Measurements from ENCODE around the gene CKS2. TPM values are rescaled to one million over a fixed set of nuclear protein-coding genes. Genes with fewer than 3 reads are reported as not detected.
"Not testable (repeated sequence)": the region's sequence is repeated elsewhere in the genome, so short reads cannot be mapped to it uniquely, and the experiment has no call there.

Gene CKS2
- total RNA-seq, 1 donor from 2014 or later, result 115 TPM

DNA sequence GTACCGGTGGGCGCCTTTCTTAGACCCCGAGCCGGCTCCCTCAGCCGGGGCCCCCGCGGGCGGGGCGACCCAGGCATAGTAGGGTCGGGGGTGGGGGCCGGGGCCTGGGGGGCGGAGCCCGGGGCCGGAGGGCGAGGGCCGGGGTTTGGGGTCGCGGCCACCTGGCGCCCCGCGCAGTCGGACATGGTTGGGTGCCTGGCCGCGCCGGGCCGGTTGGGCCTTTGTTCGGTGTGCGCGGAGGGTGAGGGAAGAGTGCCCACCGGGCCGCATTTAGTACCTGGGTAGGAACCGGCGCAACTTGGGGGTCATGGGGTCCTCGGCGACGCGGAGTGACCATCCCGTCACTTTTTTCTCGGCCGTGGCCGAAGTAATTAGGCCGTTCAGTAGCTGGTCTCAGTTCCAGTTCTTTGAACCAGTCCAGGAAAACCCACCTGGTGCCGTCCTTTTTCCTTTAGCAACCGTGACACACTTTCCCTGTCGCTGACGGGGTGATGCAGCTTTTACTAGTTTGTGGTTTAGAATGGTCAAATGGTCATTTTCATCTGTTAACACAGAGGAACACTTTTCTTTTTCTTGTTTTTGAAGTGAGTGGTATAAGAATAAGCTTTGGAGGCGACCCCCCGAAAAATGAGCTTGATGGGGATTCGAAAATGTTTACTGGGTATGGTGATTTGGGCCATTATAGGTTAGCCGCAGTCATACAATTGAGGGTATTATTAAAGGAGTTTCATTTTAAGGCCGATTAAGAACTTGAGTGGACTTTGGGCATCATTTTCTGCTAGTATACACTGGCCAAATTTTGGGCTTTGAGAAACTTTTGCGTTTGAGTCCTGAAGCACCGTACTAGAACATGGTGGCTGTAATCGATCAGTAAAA is 589 bp downstream of the CKS2 start:
- DNase-seq, result peak; percentile 35

DNA sequence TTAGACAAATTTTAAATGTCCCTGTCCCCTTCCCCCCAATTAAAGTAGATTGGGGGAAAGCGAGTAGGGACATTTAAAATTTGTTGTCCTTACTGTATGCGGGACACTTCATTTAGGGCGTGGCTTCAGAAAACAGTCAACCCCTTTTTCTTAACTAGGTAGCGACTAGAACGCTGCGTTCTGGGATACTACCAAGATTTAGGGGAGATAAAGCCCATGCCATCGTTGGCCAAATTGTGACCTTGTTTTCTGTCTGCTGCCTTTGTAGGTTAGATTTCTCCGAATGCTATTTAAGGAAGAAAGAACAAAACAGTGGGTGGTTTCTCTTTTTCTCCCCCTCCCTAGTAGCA is 1.2 kb downstream of the CKS2 start:
- peak; percentile 46 for DNase-seq

DNA sequence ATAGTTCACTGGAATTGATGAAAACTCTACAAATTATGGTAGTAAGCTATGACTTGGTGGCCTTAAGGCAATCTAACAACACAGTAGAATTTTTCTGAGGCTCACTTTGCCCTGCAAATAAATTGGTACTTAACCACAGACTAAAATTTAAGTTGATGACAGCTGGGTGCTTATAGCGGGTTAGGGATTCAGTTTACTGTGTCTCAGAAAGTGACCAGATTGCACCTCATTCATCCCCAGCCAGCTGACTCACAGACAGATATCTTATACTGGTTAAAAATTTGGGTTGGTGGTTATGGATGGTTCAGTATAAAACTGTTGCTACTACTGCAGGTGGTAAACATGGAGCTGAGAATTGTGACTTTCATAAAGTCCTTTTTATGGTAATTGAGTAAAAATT is 2.8 kb downstream of the CKS2 start:
- DNase-seq, result peak; percentile 15

DNA sequence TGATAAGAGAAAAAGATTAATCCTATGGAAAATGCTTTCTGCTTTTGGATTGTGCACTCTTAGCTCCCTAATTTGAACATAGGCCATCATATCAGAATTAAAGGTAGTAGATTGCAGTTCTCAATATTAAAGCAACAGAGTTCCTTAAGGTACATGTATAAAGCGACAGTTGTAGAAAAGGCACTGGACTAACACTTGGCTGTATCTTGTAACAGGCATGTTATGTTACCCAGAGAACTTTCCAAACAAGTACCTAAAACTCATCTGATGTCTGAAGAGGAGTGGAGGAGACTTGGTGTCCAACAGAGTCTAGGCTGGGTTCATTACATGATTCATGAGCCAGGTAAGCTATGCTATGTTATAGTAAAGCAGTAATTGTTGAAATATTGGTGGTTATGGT is 4.0 kb downstream of the CKS2 start:
- DNase-seq, result no peak

DNA sequence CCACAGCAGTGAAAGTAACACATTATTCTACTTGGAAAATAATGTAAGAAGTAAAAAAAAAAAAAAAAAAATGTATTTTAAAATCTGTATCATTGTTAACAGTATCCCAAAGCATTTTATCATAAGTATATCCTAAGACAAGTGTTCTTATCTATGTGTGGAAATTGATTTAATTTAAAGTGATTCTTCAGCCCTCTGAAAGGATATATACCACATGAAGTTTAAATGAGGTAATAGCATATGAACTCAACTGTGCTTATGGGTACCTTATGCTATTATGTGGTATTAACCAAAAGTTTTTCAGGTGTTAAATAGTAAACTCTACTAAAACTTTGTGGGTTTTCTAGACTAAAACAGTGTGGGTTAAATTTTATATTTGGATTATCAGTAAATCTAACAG is 4.5 kb downstream of the CKS2 start:
- no peak for DNase-seq

DNA sequence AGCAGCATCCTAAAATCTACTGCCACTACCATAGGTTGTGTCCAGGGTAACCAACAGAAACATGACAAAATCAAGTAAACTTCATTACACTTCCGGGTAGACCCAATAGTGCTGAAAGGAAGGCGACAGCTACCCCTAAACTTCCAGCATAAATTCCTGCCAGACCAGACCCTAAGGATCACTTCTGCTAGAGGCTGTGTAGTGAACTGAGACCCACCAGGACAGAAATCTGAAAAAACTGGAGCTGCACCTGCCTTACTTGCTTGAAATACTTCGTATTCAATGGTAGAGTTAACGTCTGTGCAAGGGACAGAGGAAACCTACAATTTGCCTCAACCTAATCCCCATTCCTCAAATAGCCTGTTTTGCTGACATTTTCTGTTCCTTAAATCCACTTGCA is 6.3 kb downstream of the CKS2 start:
- DNase-seq, result no peak

DNA sequence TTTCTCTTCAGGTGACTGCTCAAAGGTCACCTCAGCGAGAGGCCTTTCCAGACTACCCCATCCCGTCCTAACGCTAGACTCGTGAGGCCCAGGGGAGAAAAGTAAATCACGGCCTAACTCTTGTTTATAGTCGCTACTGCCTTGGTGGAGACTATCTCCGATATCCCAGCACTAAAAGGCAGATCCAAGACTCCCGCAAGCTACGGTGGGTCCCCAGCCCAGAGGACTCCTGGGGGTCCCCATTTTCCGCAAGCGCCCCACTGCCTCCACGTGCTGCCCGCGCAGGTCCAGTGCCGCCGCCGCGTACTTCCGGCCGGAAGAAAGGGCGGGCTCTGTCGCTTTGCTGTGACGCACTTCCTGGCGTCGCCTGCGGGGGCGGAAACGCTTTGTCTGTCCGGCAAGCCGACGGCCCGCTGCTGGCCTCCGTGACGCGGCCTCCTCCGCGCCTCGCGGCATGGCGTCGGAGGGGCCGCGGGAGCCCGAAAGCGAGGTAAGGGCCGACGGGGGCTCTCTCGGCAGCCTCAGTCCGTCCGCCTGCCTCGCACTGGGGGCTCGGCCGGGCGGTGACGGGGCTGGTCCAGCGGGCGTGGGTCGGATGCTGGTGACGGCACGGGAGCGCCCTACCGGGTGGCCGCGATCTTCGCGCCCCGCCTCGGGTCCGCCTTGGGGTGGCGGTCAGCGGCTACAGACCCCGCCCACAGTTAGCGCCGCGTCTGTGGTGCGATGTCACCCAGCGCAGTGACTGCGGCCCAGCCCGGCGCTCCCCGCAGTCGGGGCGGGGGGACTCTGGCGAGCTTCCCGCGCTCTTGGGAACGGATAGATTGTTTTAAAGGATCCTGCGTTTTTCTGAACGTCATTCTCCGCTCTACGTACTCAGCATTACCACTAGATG is 7.4 kb downstream of the CKS2 start, which contains the start of gene SECISBP2:
TSS of gene SECISBP2 (plus strand) at position 378 of the 892 bp plus-strand sequence. CDS start at position 455, 77 bp downstream.
- peak; percentile 97 for DNase-seq

DNA sequence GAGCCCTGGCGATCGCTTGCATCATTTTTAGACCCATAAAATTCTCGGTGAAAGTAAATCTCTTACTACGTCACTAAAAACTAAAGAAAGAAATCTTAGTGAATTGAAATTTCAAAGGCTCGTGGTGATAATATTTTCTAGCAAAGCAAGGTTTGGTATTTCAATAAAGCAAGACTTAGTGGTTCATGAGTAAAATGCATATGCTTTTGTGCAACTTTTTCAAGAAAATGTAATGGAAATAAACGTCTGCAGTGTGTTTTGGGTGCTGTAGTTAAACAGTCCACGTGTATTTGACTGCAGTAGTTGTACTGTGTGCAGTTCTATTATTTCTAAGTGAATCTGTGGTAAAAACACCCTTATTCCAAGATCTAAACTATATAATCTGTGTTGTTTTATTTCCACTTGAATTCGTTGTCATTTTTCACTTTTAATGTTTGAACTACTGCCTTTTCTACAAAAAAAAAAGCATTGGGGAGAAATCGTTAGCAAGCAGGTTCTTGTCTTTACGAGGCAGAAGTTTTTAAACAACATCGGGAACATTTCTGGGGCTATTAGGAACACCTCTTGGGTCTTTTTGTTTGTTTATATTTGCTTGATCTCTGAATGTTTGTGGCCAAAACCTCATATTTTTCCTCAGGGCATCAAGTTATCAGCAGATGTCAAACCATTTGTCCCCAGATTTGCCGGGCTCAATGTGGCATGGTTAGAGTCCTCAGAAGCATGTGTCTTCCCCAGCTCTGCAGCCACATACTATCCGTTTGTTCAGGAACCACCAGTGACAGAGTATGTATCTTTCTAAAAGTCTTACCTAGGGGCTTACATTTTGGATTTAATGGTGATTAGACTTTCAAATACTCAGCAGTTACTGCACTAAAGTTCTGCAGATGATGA is 8.3 kb downstream of the CKS2 start:
- peak; percentile 8 for DNase-seq

DNA sequence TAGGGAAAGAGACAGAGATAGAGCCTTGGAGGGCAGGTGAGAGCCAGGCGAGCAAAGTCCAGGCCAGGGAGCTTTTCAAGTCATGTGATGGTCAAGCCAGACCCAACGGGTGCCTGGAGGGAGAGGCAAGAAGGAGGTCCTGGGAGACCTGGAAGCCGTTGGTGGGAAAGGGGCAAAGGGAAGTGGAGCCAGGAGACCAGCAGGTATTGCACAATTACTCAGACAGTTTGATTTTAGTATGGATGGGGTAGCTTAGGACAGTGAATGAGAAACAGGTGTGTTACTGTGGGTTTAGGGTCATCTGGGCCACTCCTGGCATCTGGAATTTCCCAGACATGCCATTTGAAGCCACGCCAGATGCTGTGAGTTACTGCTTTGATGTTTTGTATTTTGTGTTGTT is 12.4 kb downstream of the CKS2 start:
- DNase-seq, result no peak

DNA sequence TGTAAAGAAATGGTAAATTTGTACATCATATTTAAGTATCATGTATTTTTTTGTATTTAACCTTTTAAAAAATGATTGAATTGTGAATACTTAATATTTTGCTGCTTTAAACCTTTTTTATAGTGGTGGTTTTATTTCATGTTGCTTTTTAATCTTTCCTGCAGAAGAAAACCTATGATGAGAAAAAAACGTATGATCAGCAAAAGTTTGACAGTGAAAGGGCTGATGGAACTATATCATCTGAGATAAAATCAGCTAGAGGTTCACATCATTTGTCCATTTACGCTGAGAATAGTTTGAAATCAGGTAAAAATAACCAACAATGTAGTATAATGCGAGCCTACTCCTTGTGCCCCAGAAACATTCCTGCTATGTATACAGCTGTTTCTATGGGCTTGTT is 14.7 kb downstream of the CKS2 start:
- DNase-seq, result no peak

DNA sequence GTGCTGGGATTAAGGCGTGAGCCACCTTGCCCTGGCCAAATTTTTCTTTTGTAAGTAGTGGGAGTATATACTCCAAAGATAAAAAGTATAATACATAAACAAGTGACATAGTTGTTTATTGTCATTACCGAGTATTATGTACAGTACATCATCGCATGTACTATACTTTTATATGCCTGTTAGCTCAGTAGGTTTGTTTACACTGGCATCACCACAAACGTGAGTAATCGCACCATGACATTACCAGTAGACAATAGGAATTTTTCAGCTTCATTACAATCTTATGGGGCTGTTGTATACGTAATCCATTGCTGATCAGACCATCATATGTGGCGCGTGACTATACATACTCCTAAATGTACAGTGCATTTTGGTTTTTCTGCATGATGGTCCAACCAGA is 17.1 kb downstream of the CKS2 start:
- DNase-seq, result peak; percentile 44

DNA sequence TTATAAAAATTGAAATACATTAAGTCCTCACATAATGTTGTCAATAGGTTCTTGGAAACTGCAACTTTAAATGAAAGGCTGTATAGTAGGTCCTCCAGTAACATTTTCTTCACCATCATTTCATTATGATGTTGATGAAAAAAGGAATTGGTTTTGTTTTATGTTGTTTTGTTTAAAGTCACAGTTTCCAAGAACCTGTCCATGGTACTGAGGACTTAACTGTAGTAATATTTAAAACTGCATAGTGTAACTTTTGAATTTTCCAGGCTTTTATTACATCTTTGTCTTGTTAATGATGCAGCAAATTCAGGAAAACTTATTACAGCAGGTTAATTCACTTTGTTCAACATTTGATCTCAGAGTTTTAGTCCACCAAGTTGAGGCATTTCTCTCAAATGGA is 18.9 kb downstream of the CKS2 start:
- DNase-seq, result no peak

DNA sequence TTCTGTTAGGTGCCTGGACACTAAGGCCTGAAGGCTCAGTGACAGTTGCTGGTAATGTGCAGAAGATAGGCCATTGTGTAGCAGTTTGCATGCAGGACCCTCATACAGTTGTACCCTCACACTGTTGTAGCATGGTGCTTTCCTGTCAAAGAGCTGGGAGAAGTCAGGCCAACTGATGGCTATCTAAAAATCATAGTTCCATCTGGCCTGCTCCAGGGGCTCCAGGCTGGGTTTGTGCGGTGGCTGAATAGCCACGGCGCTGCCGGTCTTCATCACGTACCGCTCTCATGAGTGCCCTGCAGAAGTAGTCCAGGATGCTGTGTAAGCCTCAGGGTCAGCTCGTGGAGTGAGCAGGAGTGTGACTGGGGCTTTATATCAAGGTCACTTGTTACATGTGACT is 19.5 kb downstream of the CKS2 start:
- no peak for DNase-seq

DNA sequence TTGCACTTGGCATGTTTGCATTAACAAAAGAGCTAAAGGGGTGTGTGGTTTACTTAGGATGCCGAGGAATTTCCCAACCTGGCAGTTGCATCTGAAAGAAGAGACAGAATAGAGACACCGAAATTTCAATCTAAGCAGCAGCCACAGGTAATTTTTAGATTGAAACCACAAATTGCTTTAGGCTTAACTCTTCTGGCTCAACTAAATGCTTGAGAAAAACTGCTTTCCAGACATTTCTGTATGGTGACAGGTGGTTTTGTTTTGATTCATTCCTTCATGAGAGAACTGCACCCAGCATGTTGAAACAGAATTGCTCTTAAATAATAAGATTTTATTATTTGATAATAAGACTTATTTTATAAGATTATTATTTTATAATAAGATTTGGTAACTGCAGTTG is 28.8 kb downstream of the CKS2 start:
- no peak for DNase-seq

DNA sequence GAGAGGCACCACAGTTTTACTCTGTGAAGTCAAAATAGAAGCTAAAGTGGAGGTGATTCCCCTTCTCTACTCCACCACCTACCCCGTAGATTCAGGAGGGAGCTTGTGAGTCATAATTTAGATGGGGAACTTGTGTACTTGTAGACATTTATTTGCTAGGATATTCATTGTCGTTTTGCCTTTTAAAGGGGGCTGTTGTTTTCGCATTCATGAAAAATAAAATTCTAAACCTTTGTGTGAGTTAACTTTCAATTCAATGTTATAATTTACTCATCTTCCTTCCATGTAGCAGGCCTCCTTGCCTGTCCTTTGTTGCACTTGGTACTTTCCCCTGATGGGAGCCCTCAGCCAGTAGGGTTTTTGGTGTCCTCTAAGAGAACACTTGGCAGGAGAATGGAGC is 29.3 kb downstream of the CKS2 start:
- DNase-seq, result no peak

DNA sequence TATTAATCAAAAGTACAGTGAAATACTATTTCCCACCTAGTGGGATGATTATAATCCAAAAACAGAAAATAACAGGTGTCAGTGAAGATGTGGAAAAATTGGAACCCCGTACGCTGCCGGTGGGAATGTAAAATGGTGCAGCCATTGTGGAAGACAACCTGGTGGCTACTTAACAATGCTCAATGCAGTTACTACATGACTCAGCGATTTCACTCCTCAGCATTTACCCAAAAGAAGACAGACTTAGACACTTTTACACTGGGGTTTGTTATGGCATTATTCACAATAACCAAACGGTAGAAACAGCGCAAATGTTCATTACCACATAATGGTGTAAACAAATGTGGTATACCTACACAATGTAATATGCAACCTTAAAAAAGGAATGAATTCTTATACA is 31.2 kb downstream of the CKS2 start:
- no peak for DNase-seq

DNA sequence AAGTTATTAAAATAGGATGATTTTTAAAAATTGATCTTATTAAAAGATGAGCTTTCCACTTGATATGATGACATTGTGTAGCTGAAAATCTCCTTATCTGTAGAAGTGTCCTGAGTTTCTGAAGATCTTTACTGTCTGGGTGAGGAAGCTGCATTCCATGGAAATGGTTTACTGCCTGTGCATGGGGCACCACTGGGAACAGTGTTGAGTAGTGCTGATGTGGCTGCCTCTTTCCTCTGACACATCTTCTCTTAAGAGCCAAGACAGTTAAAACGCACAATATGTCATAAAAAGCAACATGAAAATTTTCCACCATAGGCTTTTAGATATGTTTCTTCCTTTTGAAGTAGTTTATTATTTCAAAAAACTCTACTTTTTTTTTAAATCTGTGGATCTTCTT is 32.0 kb downstream of the CKS2 start:
- no peak for DNase-seq

DNA sequence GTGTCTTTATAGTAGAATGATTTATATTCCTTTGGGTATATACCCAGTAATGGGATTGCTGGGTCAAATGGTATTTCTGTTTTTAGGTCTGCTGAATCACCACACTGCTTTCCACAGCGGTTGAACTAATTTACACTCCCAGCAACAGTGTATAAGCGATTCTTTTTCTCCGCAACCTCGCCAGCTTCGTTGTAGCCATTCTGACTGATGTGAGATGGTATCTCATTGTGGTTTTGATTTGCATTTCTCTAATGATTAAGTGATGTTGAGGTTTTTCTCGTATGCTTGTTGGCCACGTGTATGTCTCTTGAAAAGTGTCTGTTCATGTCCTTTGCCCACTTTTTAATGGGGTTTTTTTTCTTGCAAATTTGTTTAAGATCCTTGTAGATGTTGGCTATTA is 32.8 kb downstream of the CKS2 start:
- not testable (repeated sequence) for DNase-seq

DNA sequence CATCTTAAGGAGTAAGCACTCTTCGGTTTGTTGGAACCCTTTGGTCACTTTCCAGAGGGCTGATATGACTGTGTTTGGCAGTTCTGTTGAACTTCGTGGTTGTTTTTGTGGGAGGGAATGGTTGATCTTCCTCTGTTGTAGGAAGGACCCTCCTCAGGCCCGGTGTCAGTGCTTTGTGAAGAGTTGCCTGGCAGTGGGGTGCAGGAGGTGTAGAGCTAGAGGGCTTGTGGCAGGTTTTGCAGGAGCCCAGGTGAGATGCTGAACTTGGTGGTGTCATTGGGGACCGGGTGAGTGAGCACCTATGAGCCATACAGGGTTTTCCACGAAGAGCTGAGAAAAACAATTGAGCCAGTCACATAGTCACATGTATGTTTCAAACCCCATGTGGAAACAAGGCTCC is 34.5 kb downstream of the CKS2 start:
- no peak for DNase-seq

DNA sequence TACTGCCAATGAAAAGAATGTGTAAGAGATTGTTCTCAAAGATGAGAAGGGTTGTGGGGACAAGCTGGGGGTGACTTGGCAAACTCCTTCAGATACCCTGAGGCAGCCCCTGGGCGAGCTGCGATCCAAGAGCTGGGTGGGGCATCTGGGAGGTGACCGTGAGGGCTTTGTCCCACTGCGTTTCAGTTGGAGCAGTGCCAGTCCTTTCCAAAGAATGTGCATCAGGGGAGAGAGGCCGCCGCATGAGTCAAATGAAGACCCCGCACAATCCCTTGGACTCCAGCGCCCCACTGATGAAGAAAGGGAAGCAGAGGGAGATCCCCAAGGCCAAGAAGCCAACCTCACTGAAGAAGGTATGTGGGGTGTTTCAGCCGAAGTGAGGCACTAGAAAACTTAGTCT is 35.7 kb downstream of the CKS2 start:
- no peak for DNase-seq

DNA sequence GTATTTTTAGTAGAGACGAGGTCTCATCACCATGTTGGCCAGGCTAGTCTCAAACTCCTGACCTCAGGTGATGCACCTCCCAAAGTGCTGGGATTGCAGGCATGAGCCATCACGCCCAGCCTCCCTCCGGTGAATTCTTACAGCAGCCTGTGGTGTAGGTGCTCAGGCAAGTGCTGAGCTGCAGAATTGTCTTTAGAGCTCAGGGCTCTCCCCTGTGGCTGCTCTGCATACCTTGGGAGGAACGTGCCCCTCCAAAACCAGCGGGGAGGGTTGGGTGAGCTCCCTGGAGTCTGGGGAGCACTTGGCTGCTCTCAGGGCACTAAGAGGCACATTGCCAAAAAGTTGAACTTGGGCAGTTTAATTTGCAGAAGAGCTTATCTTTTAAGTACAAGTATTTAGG is 36.7 kb downstream of the CKS2 start:
- no peak for DNase-seq

DNA sequence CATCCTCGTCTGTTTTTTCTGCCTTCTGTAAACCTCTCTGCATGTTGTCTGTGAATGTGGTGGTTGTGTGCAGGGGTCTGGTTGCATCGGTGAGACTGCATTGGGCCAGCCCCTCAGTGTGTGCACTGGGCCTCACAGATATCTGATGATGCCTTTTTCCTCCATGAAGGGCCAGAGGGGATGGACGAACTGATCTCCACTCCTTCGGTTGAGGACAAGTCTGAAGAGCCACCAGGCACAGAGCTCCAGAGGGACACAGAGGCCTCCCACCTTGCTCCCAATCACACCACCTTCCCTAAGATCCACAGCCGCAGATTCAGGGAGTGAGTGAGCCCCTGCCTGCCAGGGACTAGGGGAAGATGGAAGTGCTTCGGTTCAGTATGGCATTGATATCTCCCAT is 38.6 kb downstream of the CKS2 start:
- no peak for DNase-seq
